Measurements from ENCODE around the gene GAPT.
"Not testable (repeated sequence)": the region's sequence is repeated elsewhere in the genome, so short reads cannot be mapped to it uniquely, and the experiment has no call there.

GAPT gene

DNA sequence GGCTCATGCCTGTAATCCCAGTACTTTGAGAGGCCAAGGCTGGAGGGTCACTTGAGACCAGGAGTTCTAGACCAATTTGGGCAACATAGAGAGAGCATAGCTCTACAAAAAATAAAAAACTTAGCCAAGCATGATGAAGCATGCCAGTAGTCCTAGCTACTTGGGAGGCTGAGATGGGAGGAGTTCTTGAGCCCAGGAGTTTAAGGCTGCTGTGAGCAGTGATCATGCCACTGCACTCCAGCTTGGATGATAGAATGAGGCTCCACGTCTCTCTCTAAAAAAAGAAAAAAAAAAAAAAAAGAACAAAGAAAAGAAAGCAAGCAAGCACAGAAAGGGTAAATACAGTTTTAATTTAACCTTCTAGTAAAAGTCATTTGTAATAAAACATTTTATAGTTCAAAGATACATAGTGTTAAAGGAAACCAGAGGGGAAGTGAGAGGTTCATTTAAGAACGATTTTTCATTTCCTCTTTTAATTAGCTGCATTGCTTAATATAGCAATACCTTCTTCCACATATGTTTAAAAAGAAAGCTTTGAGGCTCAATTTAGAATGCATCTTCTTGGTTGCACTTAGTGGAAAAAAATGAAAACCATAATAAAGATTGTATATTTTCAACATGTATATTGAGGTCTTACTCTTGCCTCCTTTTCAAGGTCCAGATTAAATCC lies 14.9 kb downstream of the GAPT start:
- DNase-seq = no peak

DNA sequence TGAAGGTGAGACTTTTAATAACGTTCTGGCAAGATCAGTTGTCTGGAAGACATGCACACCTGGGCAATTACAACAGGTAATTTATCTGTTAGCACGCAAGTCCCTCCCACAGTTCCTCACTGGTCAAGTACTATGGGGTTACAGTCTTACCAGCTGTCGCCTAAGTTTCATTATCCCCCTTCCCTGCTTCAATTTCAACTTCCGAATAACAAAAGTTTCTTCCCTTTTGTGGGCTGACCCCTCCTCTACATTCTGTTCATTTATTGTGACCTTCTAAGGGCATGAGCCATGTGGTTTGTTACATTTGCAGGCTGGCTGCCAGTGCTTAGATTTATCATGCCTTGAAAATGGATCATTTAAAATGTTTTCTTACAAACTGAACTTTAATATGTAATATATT lies 16.5 kb downstream of the GAPT start:
- DNase-seq = no peak

- no peak for DNase-seq
Measured at GRCh38 chr5:58517198-58517597, 26.0 kb downstream of the GAPT start.

DNA sequence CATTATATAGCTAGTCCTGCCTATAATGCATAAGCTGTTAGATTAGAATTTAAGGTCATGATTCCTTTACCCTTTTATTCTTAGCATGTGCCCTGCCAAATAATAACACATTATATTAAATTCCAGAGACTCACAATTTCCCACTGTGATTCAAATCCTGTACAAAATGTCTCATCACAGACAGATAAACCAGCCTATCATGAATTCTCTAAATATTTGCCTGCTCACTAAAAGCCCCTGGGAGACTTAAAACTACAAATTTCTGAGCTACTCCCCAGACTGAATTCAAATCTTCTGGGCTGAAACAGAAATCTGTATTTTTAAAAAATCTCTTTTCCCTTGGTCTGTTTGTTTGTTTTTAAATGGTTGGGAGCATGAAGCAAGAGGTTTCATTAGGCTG lies 32.7 kb downstream of the GAPT start:
- DNase-seq = no peak

- DNase-seq = no peak
Measured at GRCh38 chr5:58524571-58524970, 33.3 kb downstream of the GAPT start.

GRCh38 chr5:58530942-58531490 lies 39.8 kb downstream of the GAPT start:
- no peak for DNase-seq

- not testable (repeated sequence) for DNase-seq
Measured at GRCh38 chr5:58541935-58542334, 50.7 kb downstream of the GAPT start.

DNA sequence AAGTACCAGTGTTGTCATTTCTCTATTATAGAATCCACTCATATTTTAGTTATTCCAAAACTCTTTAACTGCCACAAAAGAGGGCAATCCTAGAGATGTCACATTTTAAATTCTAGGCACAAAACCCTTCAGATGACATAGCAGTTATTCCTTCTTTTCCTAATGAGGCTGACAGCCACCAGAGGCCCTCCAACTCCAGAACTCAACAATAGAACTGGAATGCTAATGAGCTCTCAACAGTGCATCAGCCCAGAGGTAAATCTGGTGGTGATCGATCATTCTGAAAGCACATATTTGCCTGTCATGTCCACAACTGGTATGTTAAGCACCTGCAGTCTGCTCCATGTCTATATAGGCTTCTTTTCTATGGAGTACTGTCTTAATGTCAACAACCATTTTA lies 51.5 kb downstream of the GAPT start:
- no peak for DNase-seq

DNA sequence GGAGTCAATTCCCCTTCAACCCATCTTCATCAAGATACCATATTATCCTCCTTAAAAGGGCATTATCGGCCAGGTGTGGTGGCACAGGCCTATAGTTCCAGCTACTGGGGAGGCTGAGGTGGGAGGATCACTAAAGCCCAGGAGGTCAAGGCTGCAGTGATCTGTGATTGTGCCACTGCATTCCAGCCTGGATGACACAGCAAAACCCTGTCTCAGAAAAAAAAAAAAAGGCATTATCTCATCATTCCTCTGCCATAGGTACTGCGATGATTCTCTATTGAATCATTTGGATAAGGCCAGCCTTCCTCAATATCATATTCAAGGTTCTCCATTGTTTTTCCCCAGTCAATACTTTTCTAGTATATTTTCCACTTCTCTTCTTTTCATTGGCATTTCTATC lies 52.5 kb downstream of the GAPT start:
- DNase-seq = no peak

GRCh38 chr5:58544195-58544594 lies 53.0 kb downstream of the GAPT start:
- DNase-seq = no peak

DNA sequence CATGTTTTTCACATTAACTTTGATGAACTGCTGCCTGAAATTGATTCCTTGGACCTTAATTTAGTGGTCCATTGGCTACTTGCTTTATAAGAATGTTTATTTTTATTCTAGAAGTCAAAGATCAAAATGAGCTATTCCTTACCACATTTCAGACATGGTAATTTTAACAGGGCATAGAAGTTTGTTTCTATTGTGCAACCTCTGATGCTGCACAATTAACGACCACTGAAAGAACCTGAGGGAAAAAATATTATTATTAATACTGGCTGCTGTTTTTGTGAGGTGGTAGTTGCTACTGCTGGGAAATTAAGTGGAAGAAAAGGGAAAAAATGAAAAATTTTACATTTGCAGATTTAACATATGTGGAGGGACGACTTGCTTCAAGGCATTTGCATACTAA lies 53.7 kb downstream of the GAPT start:
- DNase-seq = no peak

- DNase-seq = no peak
Measured at GRCh38 chr5:58545912-58546311, 54.7 kb downstream of the GAPT start.
